Tibial nerve (tissue), 4 donors: ENCODE measurements around the gene SYNGR1. TPM values are rescaled to one million over a fixed set of nuclear protein-coding genes. Genes with fewer than 3 reads are reported as not detected.

Source experiments
- DNase-seq, 2 donors: peaks; one replicate each; pipeline ENCODE4 v3.0.0-alpha.2; 2019; ENCODE audit warnings: low spot score in 2 of 2
- H3K27ac ChIP-seq, 4 donors: fragments of 200-600 bp; sonication (generic) in 3 of 4; one replicate each; pipeline ENCODE4 v1.5.1; 2017 to 2019; ENCODE audit warnings: mild to moderate bottlenecking in 1 of 4
- H3K27me3 ChIP-seq, 2 donors: fragments of 200-600 bp; sonication (generic) in 1 of 2; one replicate each; pipeline versions ENCODE4 v1.5.1 to v1.6.0; 2017 to 2019
- H3K36me3 ChIP-seq, 3 donors: fragments of 200-600 bp; sonication (generic); one replicate each; pipeline ENCODE4 v1.5.1; 2018 to 2019
- H3K4me1 ChIP-seq, 4 donors: fragments of 200-600 bp; sonication (generic) in 3 of 4; one replicate each; pipeline ENCODE4 v1.5.1; 2017 to 2019
- H3K4me3 ChIP-seq, 4 donors: fragments of 200-600 bp; sonication (generic) in 3 of 4; one replicate each; pipeline ENCODE4 v1.5.1; 2017 to 2019; ENCODE audit warnings: mild to moderate bottlenecking in 1 of 4, moderate library complexity in 1 of 4
- H3K9me3 ChIP-seq, 4 donors: fragments of 200-600 bp; sonication (generic) in 3 of 4; one replicate each; pipeline ENCODE4 v1.5.1; 2017 to 2019
- CTCF ChIP-seq, 5 experiments: fragments of 200-600 bp in 3 of 5; fragments of 450-650 bp in 2 of 5; sonication (generic) in 3 of 5; IDR thresholded peaks; one replicate each; pipeline ENCODE4 v1.5.1; 2016 to 2019; ENCODE audit warnings: antibody characterized with exemption in 5 of 5, mild to moderate bottlenecking in 3 of 5, moderate library complexity in 2 of 5
- EP300 ChIP-seq, 2 donors: sonication (generic); formaldehyde crosslinking; IDR thresholded peaks; one replicate each; pipeline ENCODE4 v1.6.1; 2017; ENCODE audit warnings: antibody characterized with exemption in 2 of 2, mild to moderate bottlenecking in 1 of 2
- POLR2A ChIP-seq, 2 donors: fragments of 450-650 bp; IDR thresholded peaks; one replicate each; pipeline ENCODE4 v1.6.1; 2017; ENCODE audit warnings: antibody characterized with exemption in 2 of 2, mild to moderate bottlenecking in 2 of 2, moderate library complexity in 2 of 2
- WGBS, 2 donors: methylation state at CpG; one replicate each; pipeline ENCODE4 v1.1.5; 2018; 5-methylcytosine and 5-hydroxymethylcytosine counted together
- total RNA-seq, 4 donors: library from RNA; depleted of rRNA; stranded (reverse); fragments of >200 nt; gene quantifications; one replicate each; pipeline ENCODE4 v1.1.0, GENCODE V29; 2016

SYNGR1 gene
- total RNA-seq, 4 donors from 2014 or later = 21.1 to 32.8 (median 25.5) TPM

GRCh38 chr22:39369586-39369985 lies 19.8 kb downstream of the SYNGR1 start:
- no peak overlapping the region for H3K27ac ChIP-seq
- H3K4me3 ChIP-seq = no peak overlapping the region
- no peak for TF ChIP-seq CTCF (IDR thresholded peaks at IDR 0.05)
- peaks cover 0 to 3% (median 0%) of the 10 kb centered on the region in 4 donors for H3K9me3 ChIP-seq
- peaks cover 0 to 24% (median 0%) of the 10 kb centered on the region in 3 donors for H3K36me3 ChIP-seq
- peaks cover 0 to 19% (median 3%) of the 10 kb centered on the region in 4 donors for H3K4me1 ChIP-seq
- WGBS, 2 donors = 70 to 78% methylated on average over 3 of the region's 3 CpGs
- no peaks in the 10 kb centered on the region for H3K27me3 ChIP-seq
- DNase-seq = no peak

GRCh38 chr22:39371732-39372131 lies 21.9 kb downstream of the SYNGR1 start:
- Histone ChIP-seq H3K36me3 (peaks cover 0 to 36% (median 0%) of the 10 kb centered on the region in 3 donors), H3K9me3 (peaks cover 0 to 3% (median 0%) of the 10 kb centered on the region in 4 donors), H3K27me3 (no peaks in the 10 kb centered on the region), H3K27ac (no peak overlapping the region), H3K4me3 (no peak overlapping the region), H3K4me1 (peaks cover 0 to 10% (median 0%) of the 10 kb centered on the region in 4 donors)
- no peak for TF ChIP-seq POLR2A (IDR thresholded peaks at IDR 0.05)
- no peak for TF ChIP-seq EP300 (IDR thresholded peaks at IDR 0.05)
- no peak for TF ChIP-seq CTCF (IDR thresholded peaks at IDR 0.05)
- WGBS, 2 donors = 97 to 100% methylated on average over 2 of the region's 2 CpGs
- no peak for DNase-seq

- no peaks in the 10 kb centered on the region for H3K27me3 ChIP-seq
- H3K4me1 ChIP-seq = no peaks in the 10 kb centered on the region
- H3K9me3 ChIP-seq = peaks cover 0 to 3% (median 0%) of the 10 kb centered on the region in 4 donors
- H3K36me3 ChIP-seq = peaks cover 0 to 56% (median 0%) of the 10 kb centered on the region in 3 donors
- WGBS, 2 donors = 82 to 90% methylated on average over 23 to 24 of the region's 24 CpGs
- no peak overlapping the region for H3K4me3 ChIP-seq
- no peak overlapping the region for H3K27ac ChIP-seq
- DNase-seq = no peak
- TF ChIP-seq POLR2A (IDR thresholded peaks at IDR 0.05) = no peak
- TF ChIP-seq EP300 (IDR thresholded peaks at IDR 0.05) = no peak
- no peak for TF ChIP-seq CTCF (IDR thresholded peaks at IDR 0.05)
Measured at GRCh38 chr22:39374191-39374590, 24.4 kb downstream of the SYNGR1 start.

GRCh38 chr22:39374801-39375200 lies 25.0 kb downstream of the SYNGR1 start:
- TF ChIP-seq POLR2A (IDR thresholded peaks at IDR 0.05) (no peak), CTCF (IDR thresholded peaks at IDR 0.05) (no peak), EP300 (IDR thresholded peaks at IDR 0.05) (no peak)
- Histone ChIP-seq H3K36me3 (peaks cover 0 to 54% (median 0%) of the 10 kb centered on the region in 3 donors), H3K4me1 (no peaks in the 10 kb centered on the region), H3K9me3 (peaks cover 0 to 3% (median 0%) of the 10 kb centered on the region in 4 donors), H3K4me3 (no peak overlapping the region), H3K27ac (no peak overlapping the region), H3K27me3 (no peaks in the 10 kb centered on the region)
- no peak for DNase-seq
- WGBS, 2 donors = 91 to 92% methylated on average over 8 of the region's 8 CpGs

- DNase-seq = no peak
- 56 to 76% methylated on average over 8 of the region's 8 CpGs for WGBS, 2 donors
- H3K36me3 ChIP-seq = peaks cover 0 to 59% (median 0%) of the 10 kb centered on the region in 3 donors
- no peaks in the 10 kb centered on the region for H3K4me1 ChIP-seq
- no peak overlapping the region for H3K4me3 ChIP-seq
- H3K27ac ChIP-seq = no peak overlapping the region
- peaks cover 0 to 3% (median 0%) of the 10 kb centered on the region in 4 donors for H3K9me3 ChIP-seq
- TF ChIP-seq CTCF (IDR thresholded peaks at IDR 0.05) (no peak), EP300 (IDR thresholded peaks at IDR 0.05) (no peak), POLR2A (IDR thresholded peaks at IDR 0.05) (no peak)
- no peaks in the 10 kb centered on the region for H3K27me3 ChIP-seq
Measured at GRCh38 chr22:39375646-39376045, 25.9 kb downstream of the SYNGR1 start.
